HepG2 (cell line): ENCODE results near the gene RAB3IP. TPM values are rescaled to one million over a fixed set of nuclear protein-coding genes. Genes with fewer than 3 reads are reported as not detected.

Experiments used
- ATAC-seq: fragments of 200-7000 bp; cut with Tn5 transposase; 3 replicates; pipeline ENCODE4 v1.9.1; 2020; ENCODE audit warnings: mild to moderate bottlenecking, moderate library complexity
- BruUV-seq: library from RNA; stranded (reverse); fragments of 400-500 nt; replicated peaks from 2 replicates; lab custom pipeline; 2021; lab: Mats Ljungman, UMichigan
- CTCF ChIA-PET: fragments of 300-600 bp; formaldehyde crosslinking; extraction: SDS; loops from one replicate; lab custom pipeline; 2021; ENCODE audit warnings: low total read pairs, inconsistent platforms, low intra/inter-chr PET ratio; lab: Yijun Ruan, JAX
- POLR2A ChIA-PET: fragments of 350-600 bp; sonication (Branson Sonifier 250); formaldehyde crosslinking; loops from one replicate; lab custom pipeline; 2020; ENCODE audit warnings: antibody characterized with exemption, inconsistent platforms; lab: Yijun Ruan, JAX
- DNase-seq: peaks from one replicate; pipeline ENCODE4 v3.0.0-alpha.2; 2015; ENCODE audit warnings: low spot score
- FAIRE-seq: peaks from 3 replicates; lab custom pipeline; 2011; peaks lifted over from hg19 to GRCh38; lab: Jason Lieb, UNC
- H2AFZ ChIP-seq: one replicate; pipeline ENCODE4 v1.6.1; 2011; ENCODE audit warnings: low read length, inconsistent platforms
- H3K27ac ChIP-seq: fragments of 300-600 bp; 3 replicates; pipeline ENCODE4 v1.8.0; 2011; ENCODE audit warnings: mixed run types, mild to moderate bottlenecking, mixed read lengths, low read length, inconsistent platforms; ENCODE audit not compliant: insufficient read depth; ENCODE audit errors: extremely low read length
- H3K27me3 ChIP-seq, 2 experiments: fragments of 200-600 bp in 1 of 2; 2 replicates in 1 of 2; 3 replicates in 1 of 2; pipeline versions ENCODE4 v1.6.0 to v1.8.0; 2011; ENCODE audit warnings: low read length in 2 of 2, mild to moderate bottlenecking in 2 of 2, moderate library complexity in 2 of 2, inconsistent platforms in 1 of 2; ENCODE audit not compliant: insufficient read depth in 2 of 2, control insufficient read depth in 1 of 2
- H3K36me3 ChIP-seq, 2 experiments: fragments of 200-600 bp in 1 of 2; replicated peaks in 1 of 2; 2 replicates in 1 of 2; 3 replicates in 1 of 2; pipeline versions ENCODE4 v1.5.1 to v1.8.0; 2011; ENCODE audit warnings: low read length in 2 of 2, inconsistent platforms in 1 of 2; ENCODE audit not compliant: insufficient read depth in 2 of 2, control insufficient read depth in 1 of 2
- H3K4me1 ChIP-seq: 2 replicates; pipeline ENCODE4 v1.5.1; 2012; ENCODE audit warnings: low read length, inconsistent platforms; ENCODE audit not compliant: insufficient read depth
- H3K4me2 ChIP-seq: 2 replicates; pipeline ENCODE4 v1.6.0; 2011; ENCODE audit warnings: low read depth, low read length, inconsistent platforms
- H3K4me3 ChIP-seq, 3 experiments: fragments of 200-600 bp in 1 of 3; sonication (generic), shearing (Covaris generic) in 1 of 3; replicated peaks in 1 of 3; 2 replicates each; pipeline ENCODE4 v1.5.1; 2011 to 2016; ENCODE audit warnings: low read length in 3 of 3, inconsistent platforms in 2 of 3, low read depth in 2 of 3, mild to moderate bottlenecking in 2 of 3, control low read depth in 1 of 3, mixed read lengths in 1 of 3; ENCODE audit not compliant: insufficient read depth in 1 of 3
- H3K79me2 ChIP-seq: one replicate; pipeline ENCODE4 v1.6.1; 2011; ENCODE audit warnings: low read length, inconsistent platforms; ENCODE audit not compliant: insufficient read depth
- H3K9ac ChIP-seq: 2 replicates; pipeline ENCODE4 v1.6.0; 2011; ENCODE audit warnings: mild to moderate bottlenecking, low read depth, low read length, inconsistent platforms; ENCODE audit not compliant: insufficient read depth
- H3K9me3 ChIP-seq: 2 replicates; pipeline ENCODE4 v1.5.1; 2012; ENCODE audit warnings: mild to moderate bottlenecking, low read length
- H4K20me1 ChIP-seq: 2 replicates; pipeline ENCODE4 v1.6.0; 2011; ENCODE audit warnings: inconsistent platforms, mild to moderate bottlenecking, low read length, moderate library complexity; ENCODE audit not compliant: insufficient read depth
- ATM ChIP-seq: fragments of 450-650 bp; IDR thresholded peaks from 2 replicates; pipeline ENCODE4 v1.7.1; 2017; ENCODE audit warnings: mild to moderate bottlenecking, borderline replicate concordance
- FOXM1 ChIP-seq: sonication (generic); formaldehyde crosslinking; IDR thresholded peaks from 2 replicates; pipeline ENCODE4 v1.5.0; 2020; ENCODE audit warnings: missing genetic modification reagents
- KDM2A ChIP-seq: sonication (generic); formaldehyde crosslinking; IDR thresholded peaks from 2 replicates; pipeline ENCODE4 v1.4.0; 2020; ENCODE audit warnings: low read depth, missing genetic modification reagents, borderline replicate concordance
- KMT2B ChIP-seq: IDR thresholded peaks from 2 replicates; pipeline ENCODE4 v1.6.1; 2016; ENCODE audit warnings: missing genetic modification reagents, missing compliant biosample characterization
- PHF8 ChIP-seq: sonication (generic); formaldehyde crosslinking; IDR thresholded peaks from 2 replicates; pipeline ENCODE4 v1.5.0; 2020; ENCODE audit warnings: missing genetic modification reagents
- SMAD9 ChIP-seq: sonication (generic); formaldehyde crosslinking; IDR thresholded peaks from 2 replicates; pipeline ENCODE4 v1.5.1; 2020; ENCODE audit warnings: mild to moderate bottlenecking, missing genetic modification reagents
- U2AF1 ChIP-seq: fragments of 200-400 bp; formaldehyde crosslinking; optimal IDR thresholded peaks from 2 replicates; pipeline ENCODE3; 2017; ENCODE audit warnings: mild to moderate bottlenecking, low read depth, low read length
- ZBTB37 ChIP-seq: sonication (generic); formaldehyde crosslinking; IDR thresholded peaks from 2 replicates; pipeline ENCODE4 v1.4.0; 2020; ENCODE audit warnings: mild to moderate bottlenecking, missing genetic modification reagents
- ZFP41 ChIP-seq: sonication (generic); formaldehyde crosslinking; IDR thresholded peaks from 2 replicates; pipeline ENCODE4 v1.4.0; 2020; ENCODE audit warnings: mild to moderate bottlenecking, missing genetic modification reagents, borderline replicate concordance
- ZNF232 ChIP-seq: sonication (generic); formaldehyde crosslinking; IDR thresholded peaks from 2 replicates; pipeline ENCODE4 v1.4.0; 2020; ENCODE audit warnings: missing genetic modification reagents, borderline replicate concordance
- ZNF776 ChIP-seq: sonication (generic); formaldehyde crosslinking; IDR thresholded peaks from 2 replicates; pipeline ENCODE4 v1.4.0; 2020; ENCODE audit warnings: mild to moderate bottlenecking, missing genetic modification reagents
- WGBS: methylation state at CpG from one replicate; pipeline ENCODE4 v1.1.6; 2017; ENCODE audit warnings: low lambda C conversion rate; 5-methylcytosine and 5-hydroxymethylcytosine counted together
- in situ Hi-C: cut with HindIII; loops from 2 replicates; pipeline ENCODE4 v1.10.0; 2017; ENCODE audit warnings: low pct_unique_long_range_greater_than_20kb; ENCODE audit not compliant: extremely low pct_ligation_motif_present
- intact Hi-C: fragments of 100-400 bp; cut with micrococcal nuclease; formaldehyde crosslinking; loops from one replicate; pipeline ENCODE4 v1.10.0; 2022; ENCODE audit not compliant: unreplicated experiment
- polyA plus RNA-seq, 8 experiments: library from polyadenylated mRNA; depleted of rRNA in 3 of 8; stranded (reverse) in 7 of 8; unstranded in 1 of 8; fragments of >200 nt; fragmentation: Illumina TruSeq in 4 of 8; extraction: Trizol in 4 of 8; gene quantifications; 2 replicates each; pipeline versions ENCODE4 v1.2.1 to v1.2.3, GENCODE V29; 2011 to 2016; ENCODE audit warnings: low read depth in 4 of 8, missing spikeins in 1 of 8, mixed read lengths in 1 of 8; ENCODE audit not compliant: insufficient read depth in 1 of 8
- total RNA-seq, 5 experiments: library from RNA; depleted of rRNA; stranded (reverse); fragments of >200 nt; fragmentation: Illumina TruSeq; extraction: Trizol; gene quantifications; 2 replicates each; pipeline ENCODE4 v1.2.3, GENCODE V29; 2016; ENCODE audit warnings: low read depth in 1 of 5

RAB3IP gene
- total and polyA plus RNA-seq, 2 of the 13 experiments (the other 11 are each of a cell fraction or from before 2014, with no cell fraction given), result 33.6 to 41.1 TPM

GRCh38 chr12:69828897-69829296 lies 90.2 kb downstream of the RAB3IP start:
- Histone ChIP-seq H3K9me3 (no peaks in the 10 kb centered on the region), H3K27ac (no peak overlapping the region), H3K27me3 (no peaks in the 10 kb centered on the region), H3K9ac (no peak overlapping the region), H2AFZ (no peak overlapping the region), H4K20me1 (no peaks in the 10 kb centered on the region), H3K4me2 (no peak overlapping the region), H3K79me2 (no peaks in the 10 kb centered on the region), H3K36me3 (no peaks in the 10 kb centered on the region), H3K4me1 (no peaks in the 10 kb centered on the region), H3K4me3 (no peak overlapping the region)
- intact Hi-C loops (loop anchor here (10.0 kb wide), 1 partner anchor 84 kb away; no protein-coding TSS in a partner anchor), in situ Hi-C loops (no loop called here)
- TF ChIP-seq ATM (no peak), ZBTB37 (CRISPR knock-in tag) (no peak), SMAD9 (no peak), KMT2B (no peak), ZFP41 (CRISPR knock-in tag) (no peak), ZNF776 (no peak), FOXM1 (CRISPR knock-in tag) (no peak), KDM2A (CRISPR knock-in tag) (no peak), ZNF232 (CRISPR knock-in tag) (no peak), PHF8 (no peak), U2AF1 (no peak)
- no peak for FAIRE-seq
- BruUV-seq, result no TSS peak
- POLR2A ChIA-PET, result no interaction called here
- CTCF ChIA-PET, result no interaction called here
- ATAC-seq, result no peak
- no peak for DNase-seq
- WGBS, result 19% methylated on average over 5 of the region's 5 CpGs
